ENCODE results near the gene PATJ. TPM values are rescaled to one million over a fixed set of nuclear protein-coding genes. Genes with fewer than 3 reads are reported as not detected.
"Not testable (repeated sequence)": the region's sequence is repeated elsewhere in the genome, so short reads cannot be mapped to it uniquely, and the experiment has no call there.

PATJ gene
- polyA plus RNA-seq, 2 donors = 17.2 to 28.6 TPM

GRCh38 chr1:62208970-62209369 lies 466.7 kb downstream of the PATJ start:
- Histone ChIP-seq H3K27ac (ENCODE audit: low read depth in 2 of 2, low read length in 1 of 2) (no peak overlapping the region), H3K4me3 (ENCODE audit: low read depth in 1 of 2, low read length in 2 of 2) (no peak overlapping the region), H3K27me3 (ENCODE audit: control insufficient read depth in 1 of 2, insufficient read depth in 2 of 2, low read length in 2 of 2) (no peaks in the 10 kb centered on the region), H3K9me3 (ENCODE audit: control insufficient read depth in 2 of 2, insufficient read depth in 1 of 2, low read depth in 1 of 2, low read length in 1 of 2) (peaks cover 0 to 2% of the 10 kb centered on the region in 2 donors), H3K4me1 (ENCODE audit: control insufficient read depth in 2 of 2, insufficient read depth in 2 of 2, low read length in 1 of 2) (no peaks in the 10 kb centered on the region), H3K36me3 (ENCODE audit: control insufficient read depth in 2 of 2, insufficient read depth in 2 of 2, low read length in 1 of 2) (no peaks in the 10 kb centered on the region)
- WGBS, 2 donors = 2 to 26% methylated on average over 1 of the region's 1 CpG

- H3K27me3 ChIP-seq (ENCODE audit: control insufficient read depth in 1 of 2, insufficient read depth in 2 of 2, low read length in 2 of 2) = no peaks in the 10 kb centered on the region
- no peaks in the 10 kb centered on the region for H3K36me3 ChIP-seq (ENCODE audit: control insufficient read depth in 2 of 2, insufficient read depth in 2 of 2, low read length in 1 of 2)
- no peak overlapping the region for H3K27ac ChIP-seq (ENCODE audit: low read depth in 2 of 2, low read length in 1 of 2)
- H3K4me1 ChIP-seq (ENCODE audit: control insufficient read depth in 2 of 2, insufficient read depth in 2 of 2, low read length in 1 of 2) = no peaks in the 10 kb centered on the region
- 63 to 71% methylated on average over 1 of the region's 1 CpG for WGBS, 2 donors
- peaks cover 0 to 2% of the 10 kb centered on the region in 2 donors for H3K9me3 ChIP-seq (ENCODE audit: control insufficient read depth in 2 of 2, insufficient read depth in 1 of 2, low read depth in 1 of 2, low read length in 1 of 2)
- no peak overlapping the region for H3K4me3 ChIP-seq (ENCODE audit: low read depth in 1 of 2, low read length in 2 of 2)
Measured at GRCh38 chr1:62209931-62210595, 467.8 kb downstream of the PATJ start.

- Histone ChIP-seq H3K4me3 (ENCODE audit: low read depth in 1 of 2, low read length in 2 of 2) (no peak overlapping the region), H3K27ac (ENCODE audit: low read depth in 2 of 2, low read length in 1 of 2) (no peak overlapping the region), H3K27me3 (ENCODE audit: control insufficient read depth in 1 of 2, insufficient read depth in 2 of 2, low read length in 2 of 2) (no peaks in the 10 kb centered on the region), H3K36me3 (ENCODE audit: control insufficient read depth in 2 of 2, insufficient read depth in 2 of 2, low read length in 1 of 2) (no peaks in the 10 kb centered on the region), H3K4me1 (ENCODE audit: control insufficient read depth in 2 of 2, insufficient read depth in 2 of 2, low read length in 1 of 2) (no peaks in the 10 kb centered on the region), H3K9me3 (ENCODE audit: control insufficient read depth in 2 of 2, insufficient read depth in 1 of 2, low read depth in 1 of 2, low read length in 1 of 2) (peaks cover 0 to 2% of the 10 kb centered on the region in 2 donors)
- WGBS, 2 donors = 92 to 96% methylated on average over 1 of the region's 1 CpG
Measured at GRCh38 chr1:62210960-62211359, 468.7 kb downstream of the PATJ start.

GRCh38 chr1:62212411-62212810 lies 470.1 kb downstream of the PATJ start:
- Histone ChIP-seq H3K4me1 (ENCODE audit: control insufficient read depth in 2 of 2, insufficient read depth in 2 of 2, low read length in 1 of 2) (no peaks in the 10 kb centered on the region), H3K27me3 (ENCODE audit: control insufficient read depth in 1 of 2, insufficient read depth in 2 of 2, low read length in 2 of 2) (no peaks in the 10 kb centered on the region), H3K4me3 (ENCODE audit: low read depth in 1 of 2, low read length in 2 of 2) (no peak overlapping the region), H3K36me3 (ENCODE audit: control insufficient read depth in 2 of 2, insufficient read depth in 2 of 2, low read length in 1 of 2) (no peaks in the 10 kb centered on the region), H3K9me3 (ENCODE audit: control insufficient read depth in 2 of 2, insufficient read depth in 1 of 2, low read depth in 1 of 2, low read length in 1 of 2) (peaks cover 0 to 2% of the 10 kb centered on the region in 2 donors), H3K27ac (ENCODE audit: low read depth in 2 of 2, low read length in 1 of 2) (no peak overlapping the region)
- WGBS, 2 donors = 87 to 94% methylated on average over 6 of the region's 6 CpGs

DNA sequence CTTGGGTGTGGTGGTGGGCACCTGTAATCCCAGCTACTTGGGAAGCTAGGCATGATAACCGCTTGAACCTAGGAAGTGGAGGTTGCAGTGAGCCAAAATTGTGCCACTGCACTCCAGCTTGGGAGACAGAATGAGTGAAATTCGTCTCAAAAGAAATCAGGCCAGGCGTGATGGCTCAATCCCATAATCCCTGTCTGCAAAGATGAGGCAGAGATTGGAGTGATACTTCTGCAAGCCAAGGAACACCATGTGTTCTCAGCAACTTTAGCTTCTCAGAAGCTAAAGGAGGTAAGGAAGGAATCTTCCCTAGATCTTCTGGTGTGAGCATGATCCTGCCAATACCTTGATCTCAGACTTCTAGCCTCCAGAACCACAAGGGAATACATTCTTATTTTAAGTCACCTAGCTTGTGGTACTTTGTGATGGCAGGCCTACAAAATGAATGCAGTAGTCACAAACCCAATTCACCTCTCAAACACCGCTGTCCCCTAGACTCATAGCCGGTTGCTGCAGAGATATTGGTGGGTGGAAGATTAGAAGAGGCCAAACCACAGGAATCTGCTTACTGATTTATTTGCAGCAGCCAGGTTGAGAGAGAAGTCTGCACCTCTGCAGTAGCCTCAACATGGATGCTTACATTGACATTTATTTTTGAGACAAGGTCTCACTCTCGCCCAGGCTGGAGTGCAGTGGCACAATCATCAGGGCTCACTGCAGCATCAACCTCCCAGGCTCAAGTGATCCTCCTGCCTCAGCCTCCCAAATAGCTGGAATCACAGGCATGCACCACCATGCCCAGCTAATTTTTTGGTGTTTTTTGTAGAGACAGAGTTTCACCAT lies 471.0 kb downstream of the PATJ start:
- no peaks in the 10 kb centered on the region for H3K36me3 ChIP-seq (ENCODE audit: control insufficient read depth in 2 of 2, insufficient read depth in 2 of 2, low read length in 1 of 2)
- no peak overlapping the region for H3K27ac ChIP-seq (ENCODE audit: low read depth in 2 of 2, low read length in 1 of 2)
- H3K4me3 ChIP-seq (ENCODE audit: low read depth in 1 of 2, low read length in 2 of 2) = no peak overlapping the region
- no peaks in the 10 kb centered on the region for H3K4me1 ChIP-seq (ENCODE audit: control insufficient read depth in 2 of 2, insufficient read depth in 2 of 2, low read length in 1 of 2)
- WGBS, 2 donors = 69 to 84% methylated on average over 6 of the region's 6 CpGs
- no peaks in the 10 kb centered on the region for H3K27me3 ChIP-seq (ENCODE audit: control insufficient read depth in 1 of 2, insufficient read depth in 2 of 2, low read length in 2 of 2)
- H3K9me3 ChIP-seq (ENCODE audit: control insufficient read depth in 2 of 2, insufficient read depth in 1 of 2, low read depth in 1 of 2, low read length in 1 of 2) = peaks cover 0 to 2% of the 10 kb centered on the region in 2 donors

DNA sequence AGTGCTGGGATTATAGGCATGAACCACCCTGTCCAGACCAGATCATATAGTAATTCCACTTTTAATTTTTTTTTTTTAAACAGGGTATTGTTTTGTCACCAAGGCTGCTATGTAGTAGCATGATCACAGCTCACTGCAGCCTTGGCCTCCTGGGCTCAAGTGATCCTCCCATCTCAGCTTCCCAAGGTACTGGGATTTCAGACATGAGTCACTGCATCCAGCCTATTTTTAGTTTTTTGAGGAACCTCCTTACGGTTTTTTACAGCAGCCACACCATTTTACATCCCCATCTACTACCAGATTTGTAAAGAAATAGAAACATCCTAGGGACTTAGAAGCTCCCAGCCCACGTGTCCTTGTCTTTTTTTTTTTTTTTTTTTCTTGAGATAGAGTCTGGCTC lies 476.3 kb downstream of the PATJ start:
- Histone ChIP-seq H3K36me3 (ENCODE audit: control insufficient read depth in 2 of 2, insufficient read depth in 2 of 2, low read length in 1 of 2) (no peaks in the 10 kb centered on the region), H3K27ac (ENCODE audit: low read depth in 2 of 2, low read length in 1 of 2) (no peak overlapping the region), H3K4me3 (ENCODE audit: low read depth in 1 of 2, low read length in 2 of 2) (no peak overlapping the region), H3K27me3 (ENCODE audit: control insufficient read depth in 1 of 2, insufficient read depth in 2 of 2, low read length in 2 of 2) (no peaks in the 10 kb centered on the region), H3K4me1 (ENCODE audit: control insufficient read depth in 2 of 2, insufficient read depth in 2 of 2, low read length in 1 of 2) (no peaks in the 10 kb centered on the region), H3K9me3 (ENCODE audit: control insufficient read depth in 2 of 2, insufficient read depth in 1 of 2, low read depth in 1 of 2, low read length in 1 of 2) (no peaks in the 10 kb centered on the region)
- WGBS, 2 donors = 71 to 76% methylated on average over 2 of the region's 2 CpGs

DNA sequence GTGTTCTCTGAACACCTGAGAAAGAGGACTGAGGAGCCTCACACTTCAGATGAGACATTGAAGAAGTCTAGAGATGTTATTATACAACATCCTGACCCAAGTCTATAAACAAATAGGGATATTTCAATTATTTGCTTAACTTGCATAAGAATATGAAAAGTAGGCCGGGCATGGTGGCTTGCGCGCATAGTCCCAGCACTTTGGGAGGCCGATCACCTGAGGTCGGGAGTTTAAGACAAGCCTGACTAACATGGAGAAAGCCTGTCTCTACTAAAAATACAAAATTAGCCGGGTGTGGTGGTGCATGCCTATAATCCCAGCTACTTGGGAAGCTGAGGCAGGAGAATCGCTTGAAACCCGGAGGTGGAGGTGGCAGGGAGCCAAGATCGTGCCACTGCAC lies 478.2 kb downstream of the PATJ start:
- H3K4me1 ChIP-seq (ENCODE audit: control insufficient read depth in 2 of 2, insufficient read depth in 2 of 2, low read length in 1 of 2); H3K36me3 ChIP-seq (ENCODE audit: control insufficient read depth in 2 of 2, insufficient read depth in 2 of 2, low read length in 1 of 2); H3K9me3 ChIP-seq (ENCODE audit: control insufficient read depth in 2 of 2, insufficient read depth in 1 of 2, low read depth in 1 of 2, low read length in 1 of 2); H3K27me3 ChIP-seq (ENCODE audit: control insufficient read depth in 1 of 2, insufficient read depth in 2 of 2, low read length in 2 of 2); H3K27ac ChIP-seq (ENCODE audit: low read depth in 2 of 2, low read length in 1 of 2); H3K4me3 ChIP-seq (ENCODE audit: low read depth in 1 of 2, low read length in 2 of 2): not testable (repeated sequence)
- WGBS, 2 donors = 95% methylated on average over 9 of the region's 9 CpGs

DNA sequence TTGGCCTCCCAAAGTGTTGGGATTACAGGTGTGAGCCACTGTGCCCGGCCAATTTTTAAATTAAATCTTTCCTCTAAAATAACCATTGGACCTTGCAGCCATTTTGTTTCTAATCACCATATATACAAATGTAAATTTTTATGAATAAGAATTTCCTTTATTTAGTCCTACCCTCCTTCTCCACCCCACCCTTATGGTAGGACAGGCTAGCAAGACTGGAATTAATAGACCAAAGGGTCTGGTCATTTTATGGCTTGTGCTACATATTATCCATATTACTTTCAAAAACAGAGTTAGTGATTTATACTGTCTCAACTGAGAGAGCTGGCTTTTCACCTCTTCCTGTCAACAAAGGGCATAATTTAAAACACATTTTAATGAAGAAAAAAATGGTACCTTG lies 478.9 kb downstream of the PATJ start:
- Histone ChIP-seq H3K4me1 (ENCODE audit: control insufficient read depth in 2 of 2, insufficient read depth in 2 of 2, low read length in 1 of 2) (no peaks in the 10 kb centered on the region), H3K27ac (ENCODE audit: low read depth in 2 of 2, low read length in 1 of 2) (no peak overlapping the region), H3K9me3 (ENCODE audit: control insufficient read depth in 2 of 2, insufficient read depth in 1 of 2, low read depth in 1 of 2, low read length in 1 of 2) (no peaks in the 10 kb centered on the region), H3K36me3 (ENCODE audit: control insufficient read depth in 2 of 2, insufficient read depth in 2 of 2, low read length in 1 of 2) (no peaks in the 10 kb centered on the region), H3K4me3 (ENCODE audit: low read depth in 1 of 2, low read length in 2 of 2) (no peak overlapping the region), H3K27me3 (ENCODE audit: control insufficient read depth in 1 of 2, insufficient read depth in 2 of 2, low read length in 2 of 2) (no peaks in the 10 kb centered on the region)
- WGBS, 2 donors = 91 to 93% methylated on average over 1 of the region's 1 CpG

DNA sequence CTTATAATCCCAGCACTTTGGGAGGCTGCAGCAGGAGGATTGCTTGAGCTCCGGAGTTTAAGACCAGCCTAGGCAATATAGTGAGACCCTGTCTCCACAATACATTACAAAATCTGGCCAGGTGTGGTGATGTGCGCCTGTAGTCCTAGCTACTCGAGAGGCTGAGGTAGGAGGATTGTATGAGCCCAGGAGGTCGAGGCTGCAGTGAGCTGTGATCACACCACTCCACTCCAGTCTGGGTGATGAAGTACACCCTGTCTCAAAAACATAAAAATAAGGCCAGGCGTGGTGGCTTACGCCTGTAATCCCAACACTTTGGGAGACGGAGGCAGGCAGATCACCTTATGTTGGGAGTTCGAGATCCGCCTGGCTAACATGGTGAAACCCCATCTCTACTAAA lies 480.0 kb downstream of the PATJ start:
- no peaks in the 10 kb centered on the region for H3K9me3 ChIP-seq (ENCODE audit: control insufficient read depth in 2 of 2, insufficient read depth in 1 of 2, low read depth in 1 of 2, low read length in 1 of 2)
- H3K4me1 ChIP-seq (ENCODE audit: control insufficient read depth in 2 of 2, insufficient read depth in 2 of 2, low read length in 1 of 2) = no peaks in the 10 kb centered on the region
- H3K4me3 ChIP-seq (ENCODE audit: low read depth in 1 of 2, low read length in 2 of 2) = no peak overlapping the region
- no peak overlapping the region for H3K27ac ChIP-seq (ENCODE audit: low read depth in 2 of 2, low read length in 1 of 2)
- 85 to 91% methylated on average over 8 to 9 of the region's 9 CpGs for WGBS, 2 donors
- H3K36me3 ChIP-seq (ENCODE audit: control insufficient read depth in 2 of 2, insufficient read depth in 2 of 2, low read length in 1 of 2) = no peaks in the 10 kb centered on the region
- no peaks in the 10 kb centered on the region for H3K27me3 ChIP-seq (ENCODE audit: control insufficient read depth in 1 of 2, insufficient read depth in 2 of 2, low read length in 2 of 2)

GRCh38 chr1:62224182-62224581 lies 481.9 kb downstream of the PATJ start:
- Histone ChIP-seq H3K4me1 (ENCODE audit: control insufficient read depth in 2 of 2, insufficient read depth in 2 of 2, low read length in 1 of 2) (no peaks in the 10 kb centered on the region), H3K36me3 (ENCODE audit: control insufficient read depth in 2 of 2, insufficient read depth in 2 of 2, low read length in 1 of 2) (no peaks in the 10 kb centered on the region), H3K27me3 (ENCODE audit: control insufficient read depth in 1 of 2, insufficient read depth in 2 of 2, low read length in 2 of 2) (no peaks in the 10 kb centered on the region), H3K4me3 (ENCODE audit: low read depth in 1 of 2, low read length in 2 of 2) (no peak overlapping the region), H3K9me3 (ENCODE audit: control insufficient read depth in 2 of 2, insufficient read depth in 1 of 2, low read depth in 1 of 2, low read length in 1 of 2) (no peaks in the 10 kb centered on the region), H3K27ac (ENCODE audit: low read depth in 2 of 2, low read length in 1 of 2) (no peak overlapping the region)
- WGBS, 2 donors = 42 to 46% methylated on average over 2 of the region's 3 CpGs
